Measurements from ENCODE around the gene SLAMF1.

Gene SLAMF1

DNA sequence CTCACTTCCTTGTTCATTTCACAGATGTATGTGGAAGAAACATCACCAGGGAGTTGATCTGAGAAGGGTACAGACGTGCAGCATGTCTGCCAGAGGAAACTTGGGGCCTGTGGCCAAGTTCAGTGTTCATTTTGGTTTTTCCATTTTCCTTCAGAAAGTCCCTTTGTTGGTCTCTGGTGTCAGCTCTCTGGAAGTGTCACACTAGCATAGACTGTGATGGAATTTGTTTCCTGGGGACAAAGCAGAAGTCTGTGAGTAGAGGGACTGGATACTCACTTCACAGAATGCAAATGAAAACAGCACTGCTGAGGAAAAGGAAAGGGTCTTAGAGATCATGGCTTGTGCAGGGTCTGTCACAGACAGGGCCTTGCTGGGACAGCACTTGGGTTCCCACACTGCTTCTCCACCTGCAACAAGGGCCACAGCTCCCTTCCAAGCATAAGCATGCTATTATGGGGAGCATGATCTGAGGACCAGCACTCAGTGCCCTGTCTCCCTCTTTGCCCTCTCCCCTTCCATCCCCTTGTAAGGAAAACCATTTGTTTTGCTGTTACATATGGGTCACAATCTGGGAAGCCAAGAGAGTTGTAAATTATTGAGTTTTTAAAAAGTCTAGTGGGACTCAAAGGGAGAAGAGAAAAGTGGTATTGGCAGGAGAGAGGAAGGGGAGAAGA is 36.1 kb downstream of the SLAMF1 start:
- H3K4me3 ChIP-seq (replicated peaks; ENCODE audit: low read depth, low read length): no peak overlapping the region
- DNase-seq (ENCODE audit: low read depth): no peak
- no peak for TF ChIP-seq CTCF (IDR thresholded peaks at IDR 0.05; ENCODE audit: low read length, missing control alignments)

- H3K4me3 ChIP-seq (replicated peaks; ENCODE audit: low read depth, low read length): no peak overlapping the region
- DNase-seq (ENCODE audit: low read depth): no peak
- no peak for TF ChIP-seq CTCF (IDR thresholded peaks at IDR 0.05; ENCODE audit: low read length, missing control alignments)
Observed at GRCh38 chr1:160608941-160609340, 37.9 kb downstream of the SLAMF1 start.

- no peak overlapping the region for H3K4me3 ChIP-seq (replicated peaks; ENCODE audit: low read depth, low read length)
- TF ChIP-seq CTCF (IDR thresholded peaks at IDR 0.05; ENCODE audit: low read length, missing control alignments): no peak
- DNase-seq (ENCODE audit: low read depth): no peak
Observed at GRCh38 chr1:160608514-160608913, 38.3 kb downstream of the SLAMF1 start.

GRCh38 chr1:160608057-160608456 is 38.8 kb downstream of the SLAMF1 start:
- no peak overlapping the region for H3K4me3 ChIP-seq (replicated peaks; ENCODE audit: low read depth, low read length)
- no peak for DNase-seq (ENCODE audit: low read depth)
- no peak for TF ChIP-seq CTCF (IDR thresholded peaks at IDR 0.05; ENCODE audit: low read length, missing control alignments)

DNA sequence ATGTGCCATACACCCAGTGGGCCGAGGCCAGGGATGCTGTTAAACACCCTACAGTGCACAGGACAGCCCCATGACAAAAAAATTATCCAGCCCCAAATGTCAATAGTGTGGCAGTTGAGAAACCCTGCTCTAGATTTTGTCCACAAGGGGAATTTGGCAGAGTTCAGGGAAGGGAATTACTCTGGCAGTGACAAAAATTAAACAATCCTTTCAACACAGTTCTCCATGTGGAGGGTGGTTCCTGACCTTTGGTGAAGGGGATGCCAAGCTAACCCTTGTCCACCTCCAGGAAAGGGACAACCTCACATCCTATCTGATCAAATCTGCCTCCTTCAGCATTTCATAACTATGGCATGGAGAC is 39.2 kb downstream of the SLAMF1 start:
- no peak for DNase-seq (ENCODE audit: low read depth)
- no peak for TF ChIP-seq CTCF (IDR thresholded peaks at IDR 0.05; ENCODE audit: low read length, missing control alignments)

DNA sequence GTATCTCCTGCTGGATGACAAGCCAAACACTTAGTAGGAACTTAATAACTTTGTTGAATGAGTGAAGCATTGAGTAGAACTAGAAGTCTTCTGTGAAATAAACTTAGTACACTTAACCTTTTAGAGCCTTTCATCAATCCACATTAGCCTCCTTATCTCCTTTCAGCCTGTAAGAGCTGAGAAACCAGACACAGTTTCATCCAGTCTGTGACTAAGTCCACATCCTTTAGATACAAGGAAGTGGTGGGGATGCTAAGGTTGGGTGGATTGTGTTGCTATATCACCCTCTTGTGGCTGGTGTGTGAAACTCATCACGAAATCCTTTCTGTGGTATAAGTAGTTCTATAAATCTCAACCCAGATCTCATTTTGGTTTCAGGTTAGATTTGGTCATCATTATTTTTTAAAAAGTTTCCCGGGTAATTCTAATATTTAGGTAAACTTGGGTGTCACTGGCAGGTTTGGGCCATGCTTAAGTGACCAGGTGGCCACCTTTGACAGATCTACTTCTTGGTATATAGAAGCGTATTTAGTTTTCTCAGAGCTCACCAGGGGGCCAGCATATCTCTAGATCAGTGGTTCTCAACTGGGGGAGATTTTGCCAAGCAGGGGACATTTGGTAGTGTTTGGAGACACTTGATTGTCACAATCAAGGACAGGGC is 39.7 kb downstream of the SLAMF1 start:
- TF ChIP-seq CTCF (IDR thresholded peaks at IDR 0.05; ENCODE audit: low read length, missing control alignments): peak; percentile 73
- H3K4me3 ChIP-seq (replicated peaks; ENCODE audit: low read depth, low read length): no peak overlapping the region
- DNase-seq (ENCODE audit: low read depth): peak; percentile 88

More for the DNA sequence above, 39.2 kb downstream of the SLAMF1 start:
- no peak overlapping the region for H3K4me3 ChIP-seq (replicated peaks; ENCODE audit: low read depth, low read length)

GRCh38 chr1:160606611-160607010 is 40.2 kb downstream of the SLAMF1 start:
- no peak for TF ChIP-seq CTCF (IDR thresholded peaks at IDR 0.05; ENCODE audit: low read length, missing control alignments)
- no peak overlapping the region for H3K4me3 ChIP-seq (replicated peaks; ENCODE audit: low read depth, low read length)
- no peak for DNase-seq (ENCODE audit: low read depth)

Measured in fibroblast of pulmonary artery (primary cell).